ENCODE results near the gene FRS2. TPM values are rescaled to one million over a fixed set of nuclear protein-coding genes. Genes with fewer than 3 reads are reported as not detected.

Gene FRS2
- total RNA-seq, 3 donors from 2014 or later, result 8.9 to 10.8 (median 9.9) TPM

GRCh38 chr12:69610126-69610525 lies 139.9 kb downstream of the FRS2 start:
- H3K36me3 Mint-ChIP-seq (ENCODE audit: insufficient read depth), result no peaks in the 10 kb centered on the region
- H3K27me3 Mint-ChIP-seq (ENCODE audit: low read depth), result no peaks in the 10 kb centered on the region
- ATAC-seq, result no peak
- no peaks in the 10 kb centered on the region for H3K4me1 Mint-ChIP-seq (ENCODE audit: low read depth)
- H3K9me3 Mint-ChIP-seq, result no peaks in the 10 kb centered on the region
- no peak overlapping the region for H3K4me3 Mint-ChIP-seq
- no peak for DNase-seq

- Mint-ChIP-seq H3K4me3 (no peak within 1 kb of the TSS), H3K27me3 (ENCODE audit: low read depth) (peaks cover 4% of the 10 kb centered on the region), H3K36me3 (ENCODE audit: insufficient read depth) (no peaks in the 10 kb centered on the region), H3K9me3 (no peaks in the 10 kb centered on the region), H3K4me1 (ENCODE audit: low read depth) (no peaks in the 10 kb centered on the region)
- no peak for DNase-seq
- ATAC-seq, result no peak
These were observed 140.5 kb downstream of the FRS2 start, which contains the start of gene LRRC10 for GRCh38 chr12:69610729-69611128. TSS of gene LRRC10 (minus strand) at chr12:69610907. CDS start at chr12:69610838, 69 bp downstream.

- ATAC-seq (no peak), DNase-seq (no peak)
- Mint-ChIP-seq H3K36me3 (ENCODE audit: insufficient read depth) (no peaks in the 10 kb centered on the region), H3K4me1 (ENCODE audit: low read depth) (no peaks in the 10 kb centered on the region), H3K4me3 (no peak overlapping the region), H3K9me3 (no peaks in the 10 kb centered on the region), H3K27me3 (ENCODE audit: low read depth) (peaks cover 7% of the 10 kb centered on the region)
These were observed 143.2 kb downstream of the FRS2 start for GRCh38 chr12:69613351-69613750.

GRCh38 chr12:69616025-69616424 lies 145.8 kb downstream of the FRS2 start:
- H3K36me3 Mint-ChIP-seq (ENCODE audit: insufficient read depth), result no peaks in the 10 kb centered on the region
- H3K27me3 Mint-ChIP-seq (ENCODE audit: low read depth), result peaks cover 15% of the 10 kb centered on the region
- H3K4me1 Mint-ChIP-seq (ENCODE audit: low read depth), result no peaks in the 10 kb centered on the region
- no peaks in the 10 kb centered on the region for H3K9me3 Mint-ChIP-seq
- no peak overlapping the region for H3K4me3 Mint-ChIP-seq
- no peak for DNase-seq
- ATAC-seq, result no peak

- Mint-ChIP-seq H3K9me3 (no peaks in the 10 kb centered on the region), H3K4me1 (ENCODE audit: low read depth) (no peaks in the 10 kb centered on the region), H3K36me3 (ENCODE audit: insufficient read depth) (no peaks in the 10 kb centered on the region), H3K4me3 (no peak overlapping the region), H3K27me3 (ENCODE audit: low read depth) (peaks cover 15% of the 10 kb centered on the region)
- DNase-seq (no peak), ATAC-seq (no peak)
These were observed 148.9 kb downstream of the FRS2 start for GRCh38 chr12:69619050-69619449.

- ATAC-seq (no peak), DNase-seq (no peak)
- no peak overlapping the region for H3K4me3 Mint-ChIP-seq
- H3K9me3 Mint-ChIP-seq, result no peaks in the 10 kb centered on the region
- H3K36me3 Mint-ChIP-seq (ENCODE audit: insufficient read depth), result no peaks in the 10 kb centered on the region
- no peaks in the 10 kb centered on the region for H3K4me1 Mint-ChIP-seq (ENCODE audit: low read depth)
- peaks cover 15% of the 10 kb centered on the region for H3K27me3 Mint-ChIP-seq (ENCODE audit: low read depth)
These were observed 149.9 kb downstream of the FRS2 start for GRCh38 chr12:69620077-69620476.

- H3K4me3 Mint-ChIP-seq, result no peak overlapping the region
- H3K36me3 Mint-ChIP-seq (ENCODE audit: insufficient read depth), result no peaks in the 10 kb centered on the region
- no peaks in the 10 kb centered on the region for H3K9me3 Mint-ChIP-seq
- no peaks in the 10 kb centered on the region for H3K4me1 Mint-ChIP-seq (ENCODE audit: low read depth)
- ATAC-seq (no peak), DNase-seq (no peak)
- peaks cover 11% of the 10 kb centered on the region for H3K27me3 Mint-ChIP-seq (ENCODE audit: low read depth)
These were observed 150.7 kb downstream of the FRS2 start for GRCh38 chr12:69620921-69621320.

GRCh38 chr12:69621551-69621950 lies 151.4 kb downstream of the FRS2 start:
- H3K4me1 Mint-ChIP-seq (ENCODE audit: low read depth), result no peaks in the 10 kb centered on the region
- ATAC-seq (no peak), DNase-seq (no peak)
- no peaks in the 10 kb centered on the region for H3K9me3 Mint-ChIP-seq
- no peaks in the 10 kb centered on the region for H3K36me3 Mint-ChIP-seq (ENCODE audit: insufficient read depth)
- no peak overlapping the region for H3K4me3 Mint-ChIP-seq
- H3K27me3 Mint-ChIP-seq (ENCODE audit: low read depth), result peaks cover 11% of the 10 kb centered on the region

- Mint-ChIP-seq H3K27me3 (ENCODE audit: low read depth) (peaks cover 4% of the 10 kb centered on the region), H3K4me3 (no peak overlapping the region), H3K9me3 (no peaks in the 10 kb centered on the region), H3K4me1 (ENCODE audit: low read depth) (no peaks in the 10 kb centered on the region), H3K36me3 (ENCODE audit: insufficient read depth) (no peaks in the 10 kb centered on the region)
- ATAC-seq (no peak), DNase-seq (no peak)
These were observed 153.8 kb downstream of the FRS2 start for GRCh38 chr12:69623970-69624369.

- DNase-seq, result no peak
- Mint-ChIP-seq H3K4me1 (ENCODE audit: low read depth) (no peaks in the 10 kb centered on the region), H3K4me3 (no peak overlapping the region), H3K36me3 (ENCODE audit: insufficient read depth) (no peaks in the 10 kb centered on the region), H3K9me3 (no peaks in the 10 kb centered on the region), H3K27me3 (ENCODE audit: low read depth) (no peaks in the 10 kb centered on the region)
- no peak for ATAC-seq
These were observed 157.3 kb downstream of the FRS2 start for GRCh38 chr12:69627501-69627900.

Other genes with a start within 250 kb of the FRS2 start
- gene CPSF6, start 230.8 kb upstream of the FRS2 start, total RNA-seq, result 100 to 1,000 TPM in 1 of 3 donors, 10 to 100 TPM in 2; 94.5 to 103 (median 95.3) TPM
- gene LYZ, start 122.0 kb upstream of the FRS2 start, total RNA-seq, result 1 to 10 TPM in 2 of 3 donors, under 1 TPM in 1; 0.71 to 1.8 (median 1.4) TPM
- gene YEATS4, start 110.6 kb upstream of the FRS2 start, total RNA-seq, result 10 to 100 TPM; 36.2 to 53.3 (median 39.8) TPM
- 100 to 1,000 TPM; 589 to 616 (median 611) TPM for gene CCT2, start 115.1 kb downstream of the FRS2 start, total RNA-seq
- not detected for gene LRRC10, start 140.5 kb downstream of the FRS2 start, total RNA-seq
- not detected for gene BEST3, start 228.9 kb downstream of the FRS2 start, total RNA-seq